Activated CD8-positive, alpha-beta memory T cell treated with anti-CD3 and anti-CD28 coated beads for 48 hours (primary cell): ENCODE results near the gene CERS3.

Source experiments
- DNase-seq, 3 experiments: peaks; one replicate each; pipeline ENCODE4 v3.0.0-alpha.2; 2020; ENCODE audit warnings: low read depth in 2 of 3, low spot score in 2 of 3

CERS3 gene

GRCh38 chr15:100385300-100386050 lies 143.3 kb downstream of the CERS3 start:
- no peak for DNase-seq

DNA sequence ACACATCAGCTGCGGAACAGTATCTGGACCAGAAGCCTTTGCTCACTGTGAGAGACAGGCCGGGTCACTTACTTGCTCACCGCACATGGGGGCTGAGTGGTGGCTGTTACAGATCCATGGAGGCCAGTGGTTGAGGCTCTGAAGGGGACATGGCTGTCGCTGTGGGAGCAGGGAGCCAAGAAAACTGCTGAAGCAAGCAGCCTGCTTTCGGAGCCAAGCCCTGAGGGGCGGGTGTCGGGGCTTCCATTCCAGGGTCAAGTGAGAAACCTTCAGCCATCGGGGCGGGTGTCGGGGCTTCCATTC lies 144.7 kb downstream of the CERS3 start:
- DNase-seq: no peak

- no peak for DNase-seq
Measured at GRCh38 chr15:100383302-100384107, 145.2 kb downstream of the CERS3 start.

GRCh38 chr15:100373942-100374341 lies 154.8 kb downstream of the CERS3 start:
- DNase-seq: no peak

GRCh38 chr15:100373120-100373896 lies 155.4 kb downstream of the CERS3 start:
- no peak for DNase-seq

DNA sequence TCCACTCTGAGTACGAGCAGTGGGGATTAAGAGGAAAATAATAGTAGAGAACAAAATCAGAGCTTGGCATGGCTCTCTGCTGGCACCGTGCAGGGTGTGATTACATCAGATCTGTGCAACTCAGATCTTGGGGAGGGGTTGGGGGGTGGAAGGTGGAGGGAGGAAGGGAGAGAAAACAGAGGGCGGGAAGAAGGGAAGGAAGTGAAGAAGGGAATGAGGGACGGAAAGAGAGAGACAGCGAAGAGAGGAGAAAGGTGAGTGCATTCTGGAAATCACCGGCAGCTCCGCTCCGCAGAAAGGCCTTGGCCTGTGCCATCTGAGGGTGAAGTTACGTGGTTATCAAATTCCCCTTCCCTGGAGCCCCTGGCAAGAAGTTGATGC lies 156.0 kb downstream of the CERS3 start:
- DNase-seq: no peak

DNA sequence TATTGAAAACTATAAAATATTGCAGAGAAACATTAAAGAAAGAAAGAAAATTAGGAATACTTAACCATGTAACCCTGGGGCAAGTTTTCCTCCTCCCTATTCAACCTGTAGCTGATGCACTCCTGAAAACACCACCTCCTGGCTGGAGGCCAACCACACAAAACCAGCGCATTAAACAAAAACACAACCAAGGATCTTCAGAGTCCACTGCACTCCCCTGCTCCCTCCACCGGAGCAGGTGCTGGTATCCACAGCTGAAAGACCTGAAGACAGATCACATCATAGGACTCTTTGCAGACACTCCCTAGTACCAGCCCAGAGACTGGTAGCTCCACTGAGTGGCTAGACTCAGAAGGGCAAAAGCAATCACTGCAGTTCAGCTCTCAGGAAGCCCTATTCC lies 173.4 kb downstream of the CERS3 start:
- no peak for DNase-seq

GRCh38 chr15:100353449-100353848 lies 175.3 kb downstream of the CERS3 start:
- no peak for DNase-seq

DNA sequence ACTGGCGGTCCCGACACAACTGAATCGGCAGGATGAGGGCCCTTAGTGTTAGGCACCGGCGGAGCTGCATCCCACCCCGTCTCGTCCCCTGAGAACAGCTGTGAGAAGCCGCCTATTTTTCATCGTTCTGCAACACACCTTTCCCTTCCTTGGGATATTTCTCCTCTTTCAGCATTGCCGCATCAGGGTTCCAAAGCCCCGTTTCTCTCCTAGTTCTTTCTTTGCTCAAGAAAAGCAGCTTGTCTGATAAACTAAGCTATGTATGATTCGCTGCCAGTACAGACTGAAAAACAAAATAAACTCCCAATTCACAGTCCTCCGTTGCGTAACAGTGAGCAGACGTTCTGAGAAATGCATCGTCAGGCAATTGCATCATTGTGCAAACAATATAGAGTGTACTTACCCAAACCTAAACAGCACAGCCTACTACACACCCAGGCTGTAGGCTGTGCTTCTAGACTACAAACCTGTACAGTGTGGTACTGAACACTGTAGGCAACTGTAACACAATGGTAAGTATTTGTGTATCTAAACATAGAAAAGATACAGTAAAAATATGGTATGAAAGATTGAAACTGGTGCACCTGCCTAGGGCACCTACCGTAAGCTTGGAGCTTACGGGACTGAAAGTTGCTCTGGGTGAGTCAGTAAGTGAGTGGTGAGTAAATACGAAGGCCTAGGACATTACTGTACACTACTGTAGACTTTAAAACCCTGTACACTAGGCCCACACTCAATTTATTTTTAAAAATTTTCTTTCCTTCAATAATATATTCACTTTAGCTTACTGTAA lies 178.1 kb downstream of the CERS3 start:
- DNase-seq: no peak
